NCI-H128 (cell line): ENCODE results near the gene ZC3H4.

ENCODE experiments used
- DNase-seq: peaks from one replicate; lab custom pipeline; 2025; ENCODE audit not compliant: unreplicated experiment; lab: John Stamatoyannopoulos, UW

ZC3H4 gene

DNA sequence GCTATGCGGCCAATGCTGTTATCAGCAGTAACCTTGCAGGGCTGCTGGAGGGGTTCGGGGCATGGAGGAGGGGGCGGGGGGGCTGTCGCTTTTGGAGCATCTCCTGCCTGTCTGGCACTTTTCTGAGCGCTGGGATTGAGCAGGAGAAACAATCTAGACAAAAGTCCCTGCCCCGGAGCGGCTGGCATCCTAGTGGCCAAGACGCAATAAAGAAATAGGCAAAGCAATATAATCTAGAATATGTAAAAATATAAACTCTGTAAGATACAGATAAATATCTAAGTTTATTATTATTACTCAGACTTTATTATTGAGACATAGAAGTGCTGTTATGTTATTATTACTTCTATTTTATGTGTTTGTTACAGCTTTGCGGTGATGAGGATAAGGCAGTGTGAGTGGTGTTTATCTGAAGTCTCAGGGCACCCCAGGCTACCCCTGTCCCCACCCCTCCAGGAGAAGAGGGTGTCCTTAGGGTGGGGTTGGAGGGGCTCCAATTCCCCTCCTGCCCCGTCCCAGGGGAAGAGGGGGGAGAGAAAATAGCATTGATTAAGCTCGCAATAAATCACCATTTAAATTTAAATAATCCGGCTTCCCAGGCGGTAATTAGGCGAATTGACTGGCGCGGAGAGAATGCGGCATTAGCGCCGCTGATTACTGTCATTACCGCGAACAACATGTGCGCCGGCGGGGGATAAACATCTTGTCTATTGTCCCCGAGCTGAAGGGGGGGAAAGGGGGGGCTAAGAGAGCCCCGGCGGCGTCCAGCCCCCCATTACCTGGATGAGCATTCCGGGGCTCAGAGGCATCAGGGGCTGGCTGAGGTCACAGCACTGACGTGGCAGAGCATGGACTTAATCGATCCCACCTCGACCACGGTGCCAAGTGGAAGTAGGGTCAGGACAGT, 90.8 kb downstream of the ZC3H4 start:
- DNase-seq = no peak

DNA sequence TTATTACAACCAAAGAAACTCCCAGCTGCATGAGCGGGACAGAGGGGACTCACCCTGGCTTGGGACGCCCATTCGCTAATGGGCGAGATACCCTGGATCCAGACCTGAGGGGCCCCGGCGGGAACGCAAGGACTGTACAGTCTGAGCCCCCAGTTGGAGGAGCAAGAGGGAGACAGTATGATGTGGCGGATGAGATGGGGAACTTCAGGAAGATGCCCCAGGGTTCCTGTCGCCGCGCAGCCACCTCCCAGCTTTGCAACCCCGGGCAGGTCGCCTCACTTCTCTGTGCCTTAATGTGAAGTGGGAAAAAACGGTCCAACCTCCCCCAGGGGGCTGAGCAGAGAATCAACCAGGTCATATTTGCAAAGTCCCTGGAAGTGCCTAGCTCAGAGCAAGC, 91.4 kb downstream of the ZC3H4 start:
- DNase-seq = no peak

DNA sequence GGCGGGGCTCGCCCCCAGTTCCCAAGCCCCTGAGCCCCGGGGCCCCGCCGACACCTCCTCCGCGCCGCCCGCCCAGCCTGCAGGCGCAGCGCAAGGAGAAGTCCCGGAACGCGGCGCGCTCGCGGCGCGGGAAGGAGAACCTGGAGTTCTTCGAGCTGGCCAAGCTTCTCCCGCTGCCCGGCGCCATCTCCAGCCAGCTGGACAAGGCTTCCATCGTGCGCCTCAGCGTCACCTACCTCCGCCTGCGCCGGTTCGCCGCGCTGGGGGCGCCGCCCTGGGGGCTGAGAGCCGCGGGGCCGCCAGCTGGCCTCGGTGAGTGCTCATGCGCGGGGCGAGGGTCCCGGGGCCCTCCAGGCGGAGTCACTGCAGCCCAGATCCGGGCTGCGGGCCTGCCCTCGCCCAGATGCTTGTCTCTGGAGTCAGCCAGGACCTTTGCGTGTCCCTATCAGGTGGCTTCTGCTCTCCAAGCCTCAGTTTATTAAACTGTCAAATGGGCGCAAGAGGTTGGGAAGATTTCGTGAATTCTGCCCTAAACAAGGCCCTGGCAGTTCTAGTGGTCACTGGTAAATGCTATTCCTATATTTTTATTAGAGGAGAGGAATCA, 91.9 kb downstream of the ZC3H4 start:
- no peak for DNase-seq

DNA sequence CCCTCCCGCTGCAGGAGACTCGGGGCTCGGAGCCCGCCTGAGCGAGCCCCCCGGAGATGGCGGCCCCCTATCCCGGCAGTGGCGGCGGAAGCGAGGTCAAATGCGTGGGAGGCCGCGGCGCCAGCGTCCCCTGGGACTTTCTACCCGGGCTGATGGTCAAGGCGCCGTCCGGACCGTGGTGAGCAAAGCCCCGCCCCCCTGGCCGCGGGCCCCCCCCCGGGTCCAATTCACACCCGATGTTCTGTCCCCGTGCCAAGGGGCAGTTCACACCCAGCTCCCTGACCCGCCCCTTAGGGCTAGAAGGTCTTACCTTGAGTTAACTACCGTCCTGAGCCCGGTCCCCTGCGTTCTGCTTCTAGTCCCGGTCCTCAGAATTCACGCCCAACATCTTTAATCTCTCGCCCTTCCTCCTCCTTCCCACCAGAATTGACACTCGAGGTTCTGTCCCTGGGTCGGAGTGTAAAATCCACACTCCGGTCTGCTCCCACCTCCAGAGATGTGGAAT, 92.5 kb downstream of the ZC3H4 start:
- DNase-seq = no peak

DNA sequence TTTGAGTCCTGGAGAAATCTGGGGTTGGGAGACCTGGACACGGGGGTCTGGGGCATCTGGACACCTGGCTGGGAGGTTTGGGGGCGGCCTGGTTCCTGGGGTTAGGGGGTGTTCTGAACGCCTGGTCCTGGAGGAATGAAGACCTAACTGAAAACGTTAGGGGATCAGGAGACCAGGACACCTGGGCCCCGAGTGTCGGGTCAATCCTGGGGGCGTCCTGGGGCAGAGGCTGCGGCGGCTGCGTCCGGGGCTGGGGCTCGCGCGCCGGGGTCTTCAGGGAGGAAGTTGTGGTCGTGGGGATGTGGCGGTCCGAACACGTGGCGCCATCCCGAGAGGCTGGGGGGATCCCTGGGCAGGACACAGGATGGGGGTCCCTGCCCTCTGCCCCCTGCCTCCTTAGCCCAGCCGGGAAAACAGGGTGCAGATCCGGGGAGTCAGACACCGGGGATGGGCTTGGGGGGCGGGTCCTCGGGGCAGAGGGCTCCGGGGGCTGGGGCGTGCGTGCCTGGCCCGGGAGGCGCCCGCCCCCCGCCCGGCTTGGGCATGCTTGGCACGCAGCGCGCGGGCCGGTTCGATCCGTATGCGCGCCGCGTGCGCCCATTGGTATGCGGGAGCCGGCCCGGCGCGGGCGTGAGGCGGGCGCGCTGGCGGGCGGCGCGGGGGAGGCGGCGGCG, 93.3 kb downstream of the ZC3H4 start:
- DNase-seq = no peak

DNA sequence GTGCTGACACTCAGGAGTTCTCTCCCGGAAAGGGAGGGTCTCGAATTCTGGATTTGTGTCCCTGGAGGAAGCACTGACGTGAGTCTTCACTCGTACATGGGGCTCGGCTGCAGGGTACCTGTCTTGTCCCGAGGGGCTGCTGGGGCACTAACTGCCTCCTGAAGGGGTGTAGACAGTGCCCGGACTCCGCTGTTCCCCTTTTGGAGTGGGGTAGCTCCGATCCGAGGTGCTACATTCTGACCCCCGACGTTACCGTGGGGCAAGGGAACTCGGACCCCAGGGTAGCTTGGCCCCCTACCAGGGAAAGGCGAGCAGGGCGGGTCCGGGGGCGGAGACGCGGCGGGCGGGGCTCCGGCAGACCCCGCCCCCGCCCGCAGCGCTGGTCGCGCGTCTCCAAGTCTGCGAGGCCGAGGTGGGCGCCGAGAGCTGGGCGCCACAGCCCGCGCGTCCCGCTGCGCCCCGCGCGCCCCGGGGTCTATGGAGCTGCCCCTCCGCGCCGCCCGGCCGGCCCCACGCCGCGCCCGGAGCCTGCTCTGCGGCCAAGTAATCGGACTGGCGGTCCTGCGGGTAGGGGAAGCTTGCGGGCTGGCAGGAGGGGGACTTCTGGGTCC, 94.0 kb downstream of the ZC3H4 start, which contains the start of gene NPAS1:
TSS of gene NPAS1 (plus strand) at position 407 of the 611 bp plus-strand sequence. CDS start 1,211 bp downstream, outside the sequence.
- DNase-seq = no peak

DNA sequence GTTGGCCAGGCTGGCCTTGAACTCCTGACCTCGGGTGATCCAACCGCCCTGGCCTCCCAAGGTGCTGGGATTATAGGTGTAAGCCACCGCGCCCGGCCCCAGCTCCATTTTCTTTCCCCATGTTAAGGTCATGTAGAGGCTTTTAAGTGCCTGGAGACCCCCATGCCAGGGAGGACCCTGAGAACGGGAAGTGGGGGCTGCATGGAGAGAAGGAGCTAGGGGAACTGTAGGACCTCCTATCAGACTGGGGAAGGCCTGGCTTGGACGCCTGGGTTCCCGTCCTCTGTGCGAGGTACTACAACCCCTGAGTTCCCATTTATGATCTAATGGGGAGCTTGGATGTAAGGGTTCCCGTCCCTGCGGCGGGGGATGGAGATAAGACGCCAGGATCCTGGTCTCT, 94.7 kb downstream of the ZC3H4 start:
- DNase-seq = no peak
